Measurements from ENCODE around the gene THBD.

DNA sequence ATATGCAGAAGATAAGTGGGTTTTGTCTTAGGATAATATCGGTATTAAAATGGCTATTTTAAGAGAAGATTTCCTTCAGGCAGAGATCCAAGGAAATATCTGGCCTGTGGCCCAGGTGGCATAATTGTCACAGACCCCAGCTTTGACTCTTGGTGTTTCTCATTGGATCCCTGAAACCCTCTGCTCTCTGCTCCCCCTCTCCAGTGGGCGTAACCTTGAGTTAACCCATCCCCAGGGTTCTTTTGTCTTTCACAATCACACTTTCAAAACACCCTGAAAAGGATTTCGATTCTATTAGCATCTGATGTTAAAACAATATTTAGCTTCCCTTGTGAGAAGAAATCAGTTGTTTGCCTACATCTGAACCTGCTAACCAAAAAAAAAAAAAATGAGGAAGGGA is 7.2 kb downstream of the THBD start:
- TF ChIP-seq CTCF (IDR thresholded peaks at IDR 0.05; ENCODE audit: insufficient read depth, low read length) (no peak), POLR2AphosphoS5 (IDR thresholded peaks at IDR 0.05; ENCODE audit: low read depth) (no peak), REST (IDR thresholded peaks at IDR 0.05; ENCODE audit: insufficient replicate concordance, low read depth) (no peak)

Data from HL-60 (cell line).